Esophagus muscularis mucosa (tissue), 3 donors: ENCODE results near the gene DCAF6.

Experiments used
- EP300 ChIP-seq: sonication (generic); formaldehyde crosslinking; IDR thresholded peaks from one replicate; pipeline ENCODE4 v1.6.1; 2017; ENCODE audit warnings: antibody characterized with exemption
- POLR2A ChIP-seq: fragments of 450-650 bp; IDR thresholded peaks from one replicate; pipeline ENCODE4 v1.6.1; 2017; ENCODE audit warnings: antibody characterized with exemption, moderate library complexity, mild to moderate bottlenecking, low read depth
- POLR2AphosphoS5 ChIP-seq, 2 donors: sonication (generic); formaldehyde crosslinking; IDR thresholded peaks; one replicate each; pipeline ENCODE4 v1.6.1; 2017; ENCODE audit warnings: antibody characterized with exemption in 2 of 2

- TF ChIP-seq EP300 = no peak
- TF ChIP-seq POLR2AphosphoS5 (IDR thresholded peaks at IDR 0.05) = no peak
- no peak for TF ChIP-seq POLR2A
Measured at GRCh38 chr1:167995038-167995437, 58.6 kb downstream of the DCAF6 start.
